GM19035 (cell line): ENCODE results near the gene LRRC14B.

Experiments
- ATAC-seq: cut with Tn5 transposase; IDR thresholded peaks from one replicate; pipeline ENCODE4 v1.9.1; 2021; ENCODE audit not compliant: unreplicated experiment

Gene LRRC14B

GRCh38 chr5:191036-191948 is at the start of gene LRRC14B:
LRRC14B (plus strand) TSS chr5:191495; CDS start chr5:191539, 44 bp downstream.
- ATAC-seq, result no peak

GRCh38 chr5:141761-142160 is 49.5 kb upstream of the LRRC14B start:
- no peak for ATAC-seq

GRCh38 chr5:142246-142810 is 49.0 kb upstream of the LRRC14B start:
- no peak for ATAC-seq

GRCh38 chr5:143041-143440 is 48.3 kb upstream of the LRRC14B start:
- ATAC-seq, result no peak

- no peak for ATAC-seq
Observed at GRCh38 chr5:144941-145340, 46.4 kb upstream of the LRRC14B start.

GRCh38 chr5:145585-146323 is 45.5 kb upstream of the LRRC14B start:
- ATAC-seq, result no peak

- no peak for ATAC-seq
Observed at GRCh38 chr5:147751-148150, 43.5 kb upstream of the LRRC14B start.

- no peak for ATAC-seq
Observed at GRCh38 chr5:149745-150485, 41.4 kb upstream of the LRRC14B start.

- ATAC-seq, result no peak
Observed at GRCh38 chr5:150746-151145, 40.5 kb upstream of the LRRC14B start.

- ATAC-seq, result no peak
Observed at GRCh38 chr5:152077-152476, 39.2 kb upstream of the LRRC14B start.

GRCh38 chr5:153256-153655 is 38.0 kb upstream of the LRRC14B start:
- no peak for ATAC-seq

GRCh38 chr5:154236-154635 is 37.1 kb upstream of the LRRC14B start:
- no peak for ATAC-seq

GRCh38 chr5:154826-155225 is 36.5 kb upstream of the LRRC14B start:
- ATAC-seq, result no peak

- ATAC-seq, result no peak
Observed at GRCh38 chr5:155651-156410, 35.5 kb upstream of the LRRC14B start.

- no peak for ATAC-seq
Observed at GRCh38 chr5:156411-157072, 34.8 kb upstream of the LRRC14B start.

- ATAC-seq, result no peak
Observed at GRCh38 chr5:157126-157715, 34.1 kb upstream of the LRRC14B start.

GRCh38 chr5:157801-158200 is 33.5 kb upstream of the LRRC14B start:
- no peak for ATAC-seq

- ATAC-seq, result no peak
Observed at GRCh38 chr5:158807-159447, 32.4 kb upstream of the LRRC14B start.
